Stimulated activated CD4-positive, alpha-beta T cell treated with anti-CD3 and anti-CD28 coated beads, Interleukin-2, amount 100 ng/mL, for 24 hours (primary cell): Measurements from ENCODE around the gene STK36.

Experiments
- DNase-seq, 2 donors: peaks; one replicate each; pipeline ENCODE4 v3.0.0-alpha.2; 2020

Gene STK36

GRCh38 chr2:218721488-218721887 lies 49.6 kb downstream of the STK36 start:
- DNase-seq: no peak

- DNase-seq: no peak
Observed at GRCh38 chr2:218721934-218722333, 50.0 kb downstream of the STK36 start.

- DNase-seq: no peak
Observed at GRCh38 chr2:218722419-218722818, 50.5 kb downstream of the STK36 start.

- no peak for DNase-seq
Observed at GRCh38 chr2:218722876-218723785, 51.2 kb downstream of the STK36 start.

- DNase-seq: no peak
Observed at GRCh38 chr2:218726004-218726574, 54.2 kb downstream of the STK36 start.

GRCh38 chr2:218727502-218728165 lies 55.7 kb downstream of the STK36 start:
- no peak for DNase-seq

- DNase-seq: no peak
Observed at GRCh38 chr2:218729640-218730039, 57.8 kb downstream of the STK36 start.

GRCh38 chr2:218732052-218732760 lies 60.3 kb downstream of the STK36 start:
- DNase-seq: no peak

GRCh38 chr2:218732761-218733158 lies 60.9 kb downstream of the STK36 start:
- no peak for DNase-seq

GRCh38 chr2:218733171-218734021 lies 61.5 kb downstream of the STK36 start:
- DNase-seq: no peak

GRCh38 chr2:218734190-218734975 lies 62.5 kb downstream of the STK36 start:
- no peak for DNase-seq

GRCh38 chr2:218736531-218736930 lies 64.6 kb downstream of the STK36 start:
- DNase-seq: no peak

- DNase-seq: no peak
Observed at GRCh38 chr2:218743068-218743467, 71.2 kb downstream of the STK36 start.

- DNase-seq: no peak
Observed at GRCh38 chr2:218744615-218745014, 72.7 kb downstream of the STK36 start.

GRCh38 chr2:218745160-218745558 lies 73.3 kb downstream of the STK36 start:
- DNase-seq: no peak

- no peak for DNase-seq
Observed at GRCh38 chr2:218745559-218746469, 73.9 kb downstream of the STK36 start.

- no peak for DNase-seq
Observed at GRCh38 chr2:218746470-218746795, 74.5 kb downstream of the STK36 start.

GRCh38 chr2:218746960-218747359 lies 75.1 kb downstream of the STK36 start:
- DNase-seq: no peak

- no peak for DNase-seq
Observed at GRCh38 chr2:218748741-218749441, 77.0 kb downstream of the STK36 start.
